Stimulated activated CD4-positive, alpha-beta T cell treated with anti-CD3 and anti-CD28 coated beads, Interleukin-2, amount 100 ng/mL, for 24 hours (primary cell): ENCODE measurements around the gene TMEM266.

Experiments
- DNase-seq, 2 donors: peaks; one replicate each; pipeline ENCODE4 v3.0.0-alpha.2; 2020

Gene TMEM266

GRCh38 chr15:76189106-76189505 lies 129.3 kb downstream of the TMEM266 start:
- no peak for DNase-seq

- no peak for DNase-seq
These were observed 130.3 kb downstream of the TMEM266 start for GRCh38 chr15:76190070-76190564.

GRCh38 chr15:76190751-76191538 lies 131.2 kb downstream of the TMEM266 start:
- peak; percentile 77 to 85 for DNase-seq

GRCh38 chr15:76191539-76192244 lies 131.9 kb downstream of the TMEM266 start:
- peak in 1 of 2 donors; percentile 20 for DNase-seq

DNA sequence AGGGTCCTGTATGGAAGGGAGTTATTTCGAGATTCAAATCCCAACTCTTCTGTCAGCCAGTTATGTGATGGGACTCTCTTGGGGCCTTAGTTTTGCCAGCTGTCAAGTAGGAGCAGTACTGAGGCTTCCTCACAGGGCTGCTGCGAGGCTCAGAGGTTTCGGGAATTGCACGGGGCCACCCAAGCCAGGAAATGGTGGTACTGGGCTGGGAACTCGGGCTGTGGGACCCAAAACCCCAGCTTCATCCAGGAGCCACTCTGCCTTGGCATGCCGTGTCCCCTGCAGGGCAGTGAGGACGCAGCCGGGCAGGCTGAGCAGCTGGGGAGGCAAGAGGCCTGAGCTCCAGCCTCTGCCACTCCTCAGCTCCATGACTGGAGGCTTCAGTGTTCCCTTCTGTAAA lies 132.9 kb downstream of the TMEM266 start:
- no peak for DNase-seq

DNA sequence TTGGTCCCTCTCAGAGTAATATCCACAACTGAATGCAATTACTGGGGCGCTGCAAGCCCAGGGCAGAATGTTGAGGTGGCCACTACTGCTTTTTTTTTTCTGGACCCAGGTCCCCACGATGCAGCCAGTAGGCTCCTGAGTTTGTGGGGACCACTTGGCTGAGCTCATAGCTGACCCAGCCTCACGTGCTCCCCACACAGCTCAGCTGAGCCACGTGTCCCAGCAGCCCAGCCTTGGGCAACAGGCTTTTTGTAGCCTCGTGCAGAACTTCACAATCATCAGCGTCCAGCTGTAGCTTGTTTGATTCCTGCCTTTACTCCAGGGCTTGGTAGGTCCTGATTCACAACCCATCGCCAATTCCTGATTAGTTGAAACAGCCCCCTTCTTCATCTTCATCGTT lies 134.1 kb downstream of the TMEM266 start:
- DNase-seq: no peak

GRCh38 chr15:76195506-76196268 lies 135.9 kb downstream of the TMEM266 start:
- DNase-seq: no peak

- no peak for DNase-seq
These were observed 136.8 kb downstream of the TMEM266 start for GRCh38 chr15:76196269-76197231.

- DNase-seq: no peak
These were observed 138.1 kb downstream of the TMEM266 start for GRCh38 chr15:76197703-76198455.

GRCh38 chr15:76198456-76199105 lies 138.8 kb downstream of the TMEM266 start:
- no peak for DNase-seq

DNA sequence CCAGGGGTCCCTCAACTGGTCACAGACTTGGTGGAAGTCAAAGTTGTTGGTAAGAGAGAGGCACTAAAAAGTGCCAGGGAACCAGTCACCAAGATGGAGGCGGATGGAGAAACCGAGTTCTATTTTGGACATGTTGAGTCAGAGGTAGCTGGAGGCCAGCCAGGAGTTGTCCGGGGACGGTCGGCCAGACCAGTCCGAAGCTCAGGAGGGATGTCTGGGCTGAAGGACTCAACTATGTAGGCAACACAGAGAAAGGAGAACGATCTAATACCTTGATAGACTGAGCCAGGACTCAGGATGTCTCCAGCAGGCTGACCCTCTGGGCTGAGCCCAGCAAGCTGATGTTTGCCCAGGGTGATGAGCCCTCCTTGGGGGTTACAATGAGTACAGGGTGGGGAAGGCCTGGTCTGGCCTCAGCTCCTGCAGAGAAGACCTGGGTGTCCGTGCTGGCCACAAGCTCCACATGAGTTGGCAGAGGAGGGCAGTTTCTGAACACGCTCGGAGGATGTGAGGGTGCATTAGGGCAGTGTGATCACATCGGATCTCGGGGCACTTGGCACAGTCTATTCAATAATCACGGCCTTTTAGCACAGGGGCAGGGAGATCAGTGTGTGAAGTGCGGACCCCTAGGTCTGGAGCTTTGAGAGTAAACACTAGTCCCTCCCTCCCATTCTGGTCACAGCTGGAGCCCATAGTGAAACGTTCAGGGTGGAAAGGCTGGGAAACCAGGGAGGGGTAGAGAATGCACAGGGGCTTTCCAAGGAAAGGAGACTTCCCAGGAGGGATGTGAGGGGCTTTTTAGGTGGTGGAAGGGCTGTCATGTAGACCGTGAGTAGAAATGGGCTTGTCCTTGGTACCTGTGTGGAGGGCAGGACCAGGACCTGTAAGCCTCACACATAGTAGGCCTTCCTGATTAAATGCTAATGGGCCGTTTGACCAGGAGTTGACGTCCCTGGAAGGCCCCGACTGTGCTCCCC lies 139.6 kb downstream of the TMEM266 start:
- DNase-seq: no peak

DNA sequence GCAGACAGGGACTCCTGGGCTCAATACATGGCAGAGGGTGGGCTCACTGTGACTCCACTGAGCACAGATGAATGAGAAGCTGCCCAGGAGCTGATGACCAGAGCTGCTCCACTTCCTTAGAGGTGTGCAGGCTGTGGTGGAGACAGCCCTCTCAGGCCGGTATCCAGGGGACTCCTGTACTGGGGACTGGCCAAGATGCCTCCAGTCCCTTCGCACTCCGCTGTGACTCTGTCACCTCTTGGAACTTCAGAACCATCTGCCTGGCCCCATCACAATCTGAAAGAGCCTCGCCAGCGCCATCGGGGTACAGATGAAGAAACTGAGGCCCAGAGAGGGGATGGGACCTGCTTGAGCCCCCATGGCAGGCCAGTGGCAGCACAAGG lies 140.3 kb downstream of the TMEM266 start:
- DNase-seq: no peak

- DNase-seq: no peak
These were observed 140.9 kb downstream of the TMEM266 start for GRCh38 chr15:76200641-76201105.

DNA sequence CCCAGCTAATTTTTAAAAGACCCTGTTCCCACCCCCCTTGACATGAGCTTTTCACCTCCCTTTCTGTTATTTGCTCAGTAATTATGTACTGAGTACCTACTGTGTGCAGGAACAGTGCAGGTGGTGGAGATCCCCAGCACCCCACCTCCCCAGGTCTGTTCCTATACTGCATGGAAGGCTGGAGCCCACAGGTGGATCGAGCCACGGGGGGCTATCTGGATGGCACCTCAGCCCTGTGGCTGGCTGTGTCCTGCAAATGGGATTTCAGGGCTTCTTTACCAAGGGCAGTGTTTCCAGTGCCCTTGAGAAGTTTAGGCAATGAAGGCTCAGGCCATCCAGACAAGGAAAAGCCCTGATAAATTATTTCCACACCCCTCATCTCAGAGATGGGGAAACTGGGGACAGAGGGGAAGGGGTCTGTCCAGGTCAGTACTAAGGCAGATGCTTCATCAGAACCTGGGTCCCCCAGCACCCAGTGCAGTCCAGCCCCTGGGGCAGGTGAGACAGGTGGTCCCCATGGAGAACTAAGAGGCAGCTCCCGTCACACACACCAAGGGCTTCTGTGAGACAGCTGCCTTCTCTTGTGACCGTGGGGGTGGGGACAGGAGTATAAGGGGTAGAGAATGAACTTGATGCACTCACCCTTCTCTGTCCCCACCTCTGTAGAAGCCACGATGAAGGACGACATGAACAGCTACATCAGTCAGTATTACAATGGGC lies 141.9 kb downstream of the TMEM266 start:
- DNase-seq: no peak

GRCh38 chr15:76203346-76204108 lies 143.7 kb downstream of the TMEM266 start:
- no peak for DNase-seq

DNA sequence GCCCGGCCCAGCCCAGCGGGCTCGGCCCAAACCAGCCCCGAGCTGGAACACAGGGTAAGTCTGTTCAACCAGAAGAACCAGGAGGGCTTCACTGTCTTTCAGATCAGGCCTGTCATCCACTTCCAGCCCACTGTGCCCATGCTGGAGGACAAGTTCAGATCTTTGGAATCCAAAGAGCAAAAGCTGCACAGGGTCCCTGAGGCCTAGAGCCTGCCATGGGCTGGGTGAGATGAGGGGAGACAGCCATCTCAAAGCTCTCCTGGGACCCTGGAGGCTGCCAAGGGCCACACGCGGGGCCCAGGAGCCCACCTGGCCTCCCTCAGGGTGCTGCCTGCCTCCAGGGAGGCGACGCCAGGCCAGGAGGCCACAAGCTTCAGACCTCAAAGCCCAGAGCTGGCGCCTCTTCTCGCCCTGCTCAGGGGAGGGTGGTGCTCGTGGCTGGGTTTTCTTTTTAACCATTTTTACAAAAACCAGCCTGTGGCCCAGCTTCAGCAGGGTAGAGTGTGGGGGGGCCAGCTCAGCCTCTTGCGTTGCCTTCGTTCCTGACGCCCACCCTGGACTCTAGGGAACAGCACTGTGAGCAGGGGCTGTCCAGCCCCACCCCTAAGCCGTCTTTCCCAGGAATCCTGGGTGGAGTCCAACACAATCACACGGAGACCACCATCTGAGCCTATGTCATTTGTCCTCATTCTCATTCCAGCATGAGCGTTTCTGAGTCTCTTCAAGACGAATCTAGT lies 144.5 kb downstream of the TMEM266 start:
- DNase-seq: no peak

DNA sequence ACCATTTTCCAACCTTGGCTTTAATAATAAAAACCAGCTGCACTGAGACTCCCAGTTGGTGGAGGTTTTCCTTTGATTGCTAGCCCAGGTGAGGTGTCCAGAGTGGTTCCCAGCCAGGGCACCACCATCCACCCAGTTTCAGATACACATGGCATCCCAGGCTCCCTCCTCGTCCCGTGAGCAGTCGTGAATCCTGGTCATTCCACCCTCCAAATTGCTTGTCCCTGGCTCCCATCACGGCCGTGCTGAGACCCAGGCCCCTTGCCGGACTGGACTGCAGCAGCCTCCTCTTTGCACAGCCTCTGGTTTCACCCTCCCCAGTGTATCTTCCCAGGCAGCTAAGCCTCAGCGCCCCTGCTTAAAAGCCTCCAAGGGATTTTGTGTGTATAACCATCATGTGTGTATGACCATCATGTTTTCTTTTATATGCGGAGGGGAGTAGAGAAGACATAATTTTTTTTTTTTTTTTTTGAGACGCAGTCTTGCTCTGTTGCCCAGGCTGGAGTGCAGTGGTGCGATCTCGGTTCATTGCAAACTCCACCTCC lies 145.2 kb downstream of the TMEM266 start:
- no peak for DNase-seq
